RWPE2 (cell line): ENCODE measurements around the gene LRP1B.

Experiments used
- ATAC-seq: fragments of 200-7000 bp; cut with Tn5 transposase; 3 replicates; pipeline ENCODE4 v1.9.1; 2021; ENCODE audit warnings: low read depth
- DNase-seq: peaks from one replicate; pipeline ENCODE4 v3.0.0-alpha.2; 2020; ENCODE audit warnings: low spot score
- H3K27ac ChIP-seq: fragments of 450-650 bp; 2 replicates; pipeline ENCODE4 v1.5.1; 2017; ENCODE audit warnings: mild to moderate bottlenecking; ENCODE audit not compliant: poor library complexity, severe bottlenecking
- H3K27me3 ChIP-seq: fragments of 250-450 bp; sonication (Bioruptor Pico); 2 replicates; pipeline ENCODE4 v1.5.1; 2021; ENCODE audit warnings: mild to moderate bottlenecking, moderate library complexity; ENCODE audit not compliant: insufficient read depth, poor library complexity, severe bottlenecking
- H3K36me3 ChIP-seq: fragments of 250-450 bp; sonication (Bioruptor Pico); 2 replicates; pipeline ENCODE4 v1.5.1; 2020; ENCODE audit warnings: low read depth, mild to moderate bottlenecking, moderate library complexity
- H3K4me1 ChIP-seq: fragments of 250-450 bp; sonication (Bioruptor Pico); 2 replicates; pipeline ENCODE4 v1.5.1; 2021; ENCODE audit warnings: mild to moderate bottlenecking, moderate library complexity; ENCODE audit not compliant: insufficient read depth, poor library complexity, severe bottlenecking
- H3K4me3 ChIP-seq: fragments of 250-450 bp; sonication (Bioruptor Pico); 2 replicates; pipeline ENCODE4 v1.5.1; 2021; ENCODE audit warnings: mild to moderate bottlenecking, moderate library complexity; ENCODE audit not compliant: severe bottlenecking
- H3K9me3 ChIP-seq: fragments of 250-450 bp; sonication (Bioruptor Pico); 2 replicates; pipeline ENCODE4 v1.5.1; 2021; ENCODE audit warnings: mild to moderate bottlenecking, moderate library complexity; ENCODE audit not compliant: severe bottlenecking
- TF ChIP-seq, protein P1 (sequence below): fragments of 450-650 bp; IDR thresholded peaks from one replicate; pipeline ENCODE4 v1.5.1; 2017; ENCODE audit warnings: mild to moderate bottlenecking, moderate library complexity; ENCODE audit not compliant: poor library complexity, severe bottlenecking

LRP1B gene

DNA sequence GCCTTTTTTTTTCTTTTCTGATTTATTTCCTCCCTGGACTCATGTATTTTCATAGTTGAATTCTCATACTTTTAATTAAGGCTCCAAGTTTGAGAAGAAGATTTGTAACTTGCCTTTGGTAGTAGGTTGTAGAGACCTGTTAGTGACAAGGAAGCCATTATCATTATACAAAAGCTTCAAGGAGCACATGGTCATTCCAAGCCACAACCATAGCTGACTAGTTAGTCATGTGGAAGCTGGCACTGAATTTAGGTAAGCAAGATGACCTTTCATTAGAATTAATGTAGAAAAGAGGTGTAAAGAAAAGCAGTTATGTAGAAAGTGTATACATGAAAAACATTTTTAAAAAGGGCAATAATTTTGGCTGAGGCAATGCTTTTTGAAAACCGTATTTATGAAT is 89.7 kb downstream of the LRP1B start:
- H3K9me3 ChIP-seq: no peaks in the 10 kb centered on the region
- DNase-seq: no peak
- H3K36me3 ChIP-seq: no peaks in the 10 kb centered on the region
- H3K4me3 ChIP-seq: no peak overlapping the region
- peaks cover 27% of the 10 kb centered on the region for H3K4me1 ChIP-seq
- no peaks in the 10 kb centered on the region for H3K27me3 ChIP-seq
- TF ChIP-seq, protein P1, sequence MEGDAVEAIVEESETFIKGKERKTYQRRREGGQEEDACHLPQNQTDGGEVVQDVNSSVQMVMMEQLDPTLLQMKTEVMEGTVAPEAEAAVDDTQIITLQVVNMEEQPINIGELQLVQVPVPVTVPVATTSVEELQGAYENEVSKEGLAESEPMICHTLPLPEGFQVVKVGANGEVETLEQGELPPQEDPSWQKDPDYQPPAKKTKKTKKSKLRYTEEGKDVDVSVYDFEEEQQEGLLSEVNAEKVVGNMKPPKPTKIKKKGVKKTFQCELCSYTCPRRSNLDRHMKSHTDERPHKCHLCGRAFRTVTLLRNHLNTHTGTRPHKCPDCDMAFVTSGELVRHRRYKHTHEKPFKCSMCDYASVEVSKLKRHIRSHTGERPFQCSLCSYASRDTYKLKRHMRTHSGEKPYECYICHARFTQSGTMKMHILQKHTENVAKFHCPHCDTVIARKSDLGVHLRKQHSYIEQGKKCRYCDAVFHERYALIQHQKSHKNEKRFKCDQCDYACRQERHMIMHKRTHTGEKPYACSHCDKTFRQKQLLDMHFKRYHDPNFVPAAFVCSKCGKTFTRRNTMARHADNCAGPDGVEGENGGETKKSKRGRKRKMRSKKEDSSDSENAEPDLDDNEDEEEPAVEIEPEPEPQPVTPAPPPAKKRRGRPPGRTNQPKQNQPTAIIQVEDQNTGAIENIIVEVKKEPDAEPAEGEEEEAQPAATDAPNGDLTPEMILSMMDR: no peak
- 0 out of 3 replicates have a peak, but pooled peaks have one; percentile 23 for ATAC-seq
- H3K27ac ChIP-seq: peak overlapping the region; percentile 13

DNA sequence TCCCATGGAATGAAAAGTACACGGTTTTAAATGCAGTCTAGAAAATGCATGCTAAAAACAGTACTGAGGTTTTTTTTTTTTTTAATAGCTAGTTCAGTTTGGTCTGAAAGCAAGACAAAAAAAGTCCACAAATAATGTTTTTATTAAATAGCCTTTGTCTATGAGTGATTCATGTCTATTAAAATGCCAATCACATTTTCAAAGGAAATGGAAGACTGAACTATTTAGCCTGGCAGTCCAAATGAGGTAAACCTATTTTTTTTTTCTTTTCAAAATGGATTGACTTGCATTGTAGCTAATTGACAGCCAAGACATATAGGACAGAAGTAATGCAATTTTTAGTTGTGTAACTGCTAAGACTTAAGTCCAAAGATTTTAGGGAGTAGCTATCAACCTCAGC is 90.3 kb downstream of the LRP1B start:
- Histone ChIP-seq H3K9me3 (no peaks in the 10 kb centered on the region), H3K27me3 (no peaks in the 10 kb centered on the region), H3K27ac (peak overlapping the region; percentile 13), H3K4me3 (no peak overlapping the region), H3K4me1 (peaks cover 27% of the 10 kb centered on the region), H3K36me3 (no peaks in the 10 kb centered on the region)
- ATAC-seq (peak; percentile 35; the same call in 1 of the 3 replicates), DNase-seq (no peak)
- TF ChIP-seq, protein P1: no peak

DNA sequence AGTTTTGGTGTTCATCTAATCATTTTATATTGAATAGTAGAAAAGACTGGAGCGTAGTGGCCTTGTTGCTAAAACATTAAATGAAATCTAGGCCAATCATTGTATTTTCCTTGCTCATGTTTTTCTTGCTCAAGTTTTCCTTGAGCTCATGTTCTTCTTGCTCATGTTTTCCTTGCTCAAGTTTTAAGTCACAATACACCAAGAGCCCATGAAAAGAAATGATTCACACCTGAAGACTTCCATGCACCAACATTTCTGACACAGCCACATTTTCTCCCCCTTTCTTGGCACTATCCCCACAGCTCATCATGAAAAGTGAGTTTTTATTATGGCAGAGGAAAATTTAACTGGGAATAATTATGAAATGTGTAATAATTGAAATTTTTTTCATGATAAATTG is 92.0 kb downstream of the LRP1B start:
- no peak overlapping the region for H3K27ac ChIP-seq
- no peaks in the 10 kb centered on the region for H3K27me3 ChIP-seq
- ATAC-seq (no peak), DNase-seq (no peak)
- no peaks in the 10 kb centered on the region for H3K36me3 ChIP-seq
- TF ChIP-seq, protein P1: no peak
- peaks cover 24% of the 10 kb centered on the region for H3K4me1 ChIP-seq
- no peak overlapping the region for H3K4me3 ChIP-seq
- H3K9me3 ChIP-seq: no peaks in the 10 kb centered on the region

DNA sequence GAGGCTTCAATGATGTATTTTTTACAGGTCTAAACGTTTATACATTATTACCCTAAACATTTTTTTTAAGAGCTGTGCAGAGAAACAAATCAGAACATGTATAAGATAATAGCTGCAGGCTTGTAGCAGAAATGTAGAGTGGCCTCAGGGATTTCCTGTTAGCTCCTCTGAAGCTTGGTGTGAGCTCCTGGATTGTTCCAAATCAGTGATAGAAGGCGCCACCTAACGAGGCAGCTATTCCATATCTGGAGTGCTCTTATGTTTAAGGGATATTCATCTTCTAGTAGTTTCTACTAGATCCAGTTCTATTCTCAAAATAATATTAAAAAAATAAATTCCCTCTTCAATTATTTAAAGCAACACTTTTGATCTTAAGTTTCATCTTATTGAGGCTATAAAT is 93.1 kb downstream of the LRP1B start:
- H3K4me3 ChIP-seq: no peak overlapping the region
- no peaks in the 10 kb centered on the region for H3K27me3 ChIP-seq
- peak; percentile 65; the same call in 2 of the 3 replicates for ATAC-seq
- TF ChIP-seq, protein P1: peak; percentile 26
- DNase-seq: no peak
- no peaks in the 10 kb centered on the region for H3K9me3 ChIP-seq
- H3K36me3 ChIP-seq: no peaks in the 10 kb centered on the region
- peak overlapping the region; percentile 23 for H3K27ac ChIP-seq
- H3K4me1 ChIP-seq: peaks cover 24% of the 10 kb centered on the region

DNA sequence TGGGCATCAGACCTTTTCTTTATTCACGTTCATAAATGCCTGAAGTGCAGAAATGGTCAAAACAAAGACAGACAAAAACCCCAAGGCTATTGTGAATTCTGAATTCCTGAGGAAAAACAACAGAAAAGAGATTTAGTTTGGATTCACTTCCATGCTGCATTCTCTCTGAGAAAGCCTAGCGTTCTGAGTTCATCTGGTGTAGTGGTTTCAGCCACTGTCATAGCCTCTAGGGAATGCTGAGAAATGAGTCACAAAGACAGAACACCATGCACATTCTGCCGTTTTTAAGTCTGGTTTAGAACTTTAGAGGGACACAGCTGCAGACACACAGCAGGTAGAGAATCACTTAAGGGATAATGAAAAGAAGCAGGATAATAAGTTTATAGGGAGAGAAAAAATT is 93.8 kb downstream of the LRP1B start:
- TF ChIP-seq, protein P1: no peak
- Histone ChIP-seq H3K27ac (peak overlapping the region; percentile 23), H3K9me3 (no peaks in the 10 kb centered on the region), H3K36me3 (no peaks in the 10 kb centered on the region), H3K27me3 (no peaks in the 10 kb centered on the region), H3K4me1 (peaks cover 24% of the 10 kb centered on the region), H3K4me3 (no peak overlapping the region)
- DNase-seq: no peak
- peak; percentile 65 for ATAC-seq
